T-helper 2 cell treated with Interferon-gamma antibody and Interleukin-4, amounts not matched to agents 100 ng/mL and 5 ng/mL, for 36 hours (primary cell): ENCODE data around the gene MYT1. TPM values are rescaled to one million over a fixed set of nuclear protein-coding genes. Genes with fewer than 3 reads are reported as not detected.

Experiments used
- intact Hi-C: fragments of 100-400 bp; cut with micrococcal nuclease; formaldehyde crosslinking; loops from one replicate; pipeline ENCODE4 v1.15.1; 2023
- total RNA-seq: library from RNA; stranded (reverse); gene quantifications from 2 replicates; pipeline ENCODE4 v1.2.3, GENCODE V29; 2022

Gene MYT1
- total RNA-seq, 1 donor from 2014 or later = not detected

DNA sequence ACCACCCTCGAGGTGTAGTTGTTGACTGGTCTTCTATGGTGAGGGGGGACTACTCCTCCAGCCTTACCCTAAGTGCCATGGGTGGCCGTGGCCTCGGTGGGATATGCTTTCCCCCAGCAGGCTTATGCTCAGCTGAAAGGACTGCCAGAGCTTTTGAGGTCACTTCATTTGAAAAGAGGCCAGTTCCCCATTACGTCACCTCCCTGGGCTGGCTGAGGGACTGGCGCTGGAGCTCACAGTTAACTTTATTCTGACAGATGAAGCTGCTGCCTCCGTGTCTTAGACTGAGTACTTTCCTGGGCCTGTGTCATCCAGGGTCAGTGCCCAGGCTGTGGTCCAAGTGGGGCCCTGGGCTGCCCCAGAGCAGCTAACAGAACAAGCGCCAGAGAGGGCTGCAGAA, 48.5 kb downstream of the MYT1 start:
- intact Hi-C loops = no loop called here

DNA sequence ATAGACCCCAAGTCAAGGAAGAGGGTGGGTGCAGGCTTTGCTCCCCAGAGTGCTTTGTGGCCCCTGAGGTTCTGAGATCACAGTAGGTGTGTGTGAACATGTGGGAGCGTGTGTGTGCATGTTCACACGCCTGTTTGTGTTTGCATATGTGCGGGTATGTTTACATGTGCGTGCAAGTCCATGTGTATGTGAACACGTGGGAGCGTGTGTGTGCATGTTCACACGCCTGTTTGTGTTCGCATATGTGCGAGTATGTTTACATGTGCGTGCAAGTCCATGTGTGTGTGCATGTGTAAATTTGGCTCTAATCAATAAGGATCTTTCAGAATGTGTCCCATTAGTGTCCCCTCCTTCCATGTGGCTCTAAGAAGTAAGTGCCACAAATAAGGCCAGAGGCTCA, 49.9 kb downstream of the MYT1 start:
- intact Hi-C loops = no loop called here

DNA sequence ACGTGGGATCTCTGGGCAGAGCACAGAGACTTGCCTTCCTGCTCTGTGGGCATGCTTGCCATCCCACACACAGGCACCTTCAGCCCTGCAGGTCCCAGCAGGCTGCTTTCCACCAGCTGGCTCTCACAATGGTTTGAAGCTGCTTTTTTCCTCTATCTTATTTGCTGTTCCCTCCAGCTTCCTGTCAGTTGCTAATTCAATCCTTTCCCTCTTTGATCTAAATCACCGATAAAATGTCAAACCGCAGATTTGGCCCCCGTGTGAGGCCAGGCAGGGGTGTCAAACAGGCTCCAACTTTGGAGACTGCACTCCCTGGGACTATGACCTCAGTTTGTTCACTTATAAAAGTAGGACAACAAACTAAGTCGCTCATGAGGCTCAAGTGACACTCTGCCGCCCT, 50.7 kb downstream of the MYT1 start:
- intact Hi-C loops = no loop called here

GRCh38 chr20:64216036-64216435, 51.8 kb downstream of the MYT1 start:
- intact Hi-C loops = no loop called here

DNA sequence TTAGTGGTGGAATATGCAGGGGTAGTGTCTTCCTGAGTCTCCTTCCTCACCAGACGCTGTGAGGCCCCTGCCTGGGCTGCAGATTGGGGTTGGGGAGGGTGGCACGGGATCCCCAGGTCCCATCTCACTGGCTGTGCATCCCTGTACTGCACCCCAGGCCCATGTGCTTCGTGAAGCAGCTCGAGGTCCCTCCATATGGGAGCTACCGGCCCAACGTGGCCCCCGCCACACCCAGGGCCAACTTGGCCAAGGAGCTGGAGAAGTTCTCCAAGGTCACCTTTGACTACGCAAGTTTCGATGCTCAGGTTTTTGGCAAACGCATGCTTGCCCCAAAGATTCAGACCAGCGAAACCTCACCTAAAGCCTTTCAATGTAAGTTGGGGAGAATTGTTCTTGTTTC, 52.7 kb downstream of the MYT1 start:
- intact Hi-C loops = no loop called here

GRCh38 chr20:64217539-64218221, 53.4 kb downstream of the MYT1 start:
- intact Hi-C loops = no loop called here

GRCh38 chr20:64219202-64219601, 55.0 kb downstream of the MYT1 start:
- intact Hi-C loops = no loop called here

DNA sequence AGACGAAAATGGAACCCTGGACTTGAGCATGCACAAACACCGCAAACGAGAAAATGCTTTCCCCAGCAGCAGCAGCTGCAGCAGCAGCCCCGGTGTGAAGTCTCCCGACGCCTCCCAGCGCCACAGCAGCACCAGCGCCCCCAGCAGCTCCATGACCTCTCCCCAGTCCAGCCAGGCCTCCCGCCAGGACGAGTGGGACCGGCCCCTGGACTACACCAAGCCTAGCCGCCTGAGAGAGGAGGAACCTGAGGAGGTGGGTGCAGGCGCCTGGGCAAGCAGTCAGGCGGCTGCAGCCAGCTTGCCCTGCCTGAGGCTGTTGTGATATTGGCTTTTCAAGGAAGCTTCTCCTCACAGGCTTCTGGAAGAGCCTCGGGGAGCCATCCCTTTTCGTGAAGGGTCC, 55.5 kb downstream of the MYT1 start:
- intact Hi-C loops = no loop called here

DNA sequence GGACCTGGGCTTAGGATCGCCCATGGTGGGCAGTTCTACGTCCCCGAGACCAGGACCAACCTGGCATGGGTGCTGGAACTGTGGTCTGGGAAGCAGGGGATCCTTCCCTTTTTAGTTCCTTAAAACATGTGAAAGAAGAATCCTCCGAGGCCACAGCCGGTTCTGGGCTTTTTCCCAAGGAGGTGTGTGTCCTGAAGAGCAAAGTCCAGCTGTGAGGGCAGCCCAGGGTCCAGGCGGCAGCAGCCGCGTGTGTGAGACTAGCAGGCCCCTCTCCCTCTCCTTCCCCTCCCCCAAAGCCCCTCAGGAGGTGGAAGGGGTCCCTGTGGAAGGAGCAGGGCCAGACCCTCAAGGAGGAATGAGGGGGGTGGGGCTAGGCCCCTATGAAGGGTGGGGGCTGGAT, 56.2 kb downstream of the MYT1 start:
- intact Hi-C loops = no loop called here

DNA sequence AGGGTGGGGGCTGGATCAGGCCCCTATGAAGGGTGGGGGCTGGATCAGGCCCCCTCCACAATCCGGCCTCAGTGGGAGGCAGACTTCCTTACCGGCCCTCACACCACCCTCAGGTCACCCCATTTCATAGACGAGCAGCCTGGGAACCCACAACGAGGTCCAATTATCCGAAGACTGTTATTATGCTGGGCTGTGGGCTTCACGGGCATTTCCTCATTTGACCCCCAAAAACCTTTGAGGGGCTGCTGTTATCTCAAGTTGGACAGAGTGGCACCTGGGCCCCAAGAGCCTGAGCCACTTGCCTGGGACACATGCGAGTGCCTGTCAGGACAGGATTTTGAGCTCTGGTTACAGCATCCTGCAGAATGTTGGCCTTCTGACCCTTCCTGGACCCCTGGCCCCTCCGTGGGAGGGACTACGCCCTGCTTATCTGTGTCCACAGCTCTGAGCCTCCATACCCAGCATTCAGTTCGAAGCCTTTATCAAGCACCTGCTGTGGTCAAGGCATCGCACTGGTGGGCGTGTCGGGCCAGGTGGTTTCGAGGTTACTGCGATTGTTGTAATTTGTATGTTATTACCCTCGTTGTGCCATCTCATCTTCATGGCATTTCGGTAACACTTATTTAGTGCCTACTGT, 56.8 kb downstream of the MYT1 start:
- intact Hi-C loops = no loop called here

DNA sequence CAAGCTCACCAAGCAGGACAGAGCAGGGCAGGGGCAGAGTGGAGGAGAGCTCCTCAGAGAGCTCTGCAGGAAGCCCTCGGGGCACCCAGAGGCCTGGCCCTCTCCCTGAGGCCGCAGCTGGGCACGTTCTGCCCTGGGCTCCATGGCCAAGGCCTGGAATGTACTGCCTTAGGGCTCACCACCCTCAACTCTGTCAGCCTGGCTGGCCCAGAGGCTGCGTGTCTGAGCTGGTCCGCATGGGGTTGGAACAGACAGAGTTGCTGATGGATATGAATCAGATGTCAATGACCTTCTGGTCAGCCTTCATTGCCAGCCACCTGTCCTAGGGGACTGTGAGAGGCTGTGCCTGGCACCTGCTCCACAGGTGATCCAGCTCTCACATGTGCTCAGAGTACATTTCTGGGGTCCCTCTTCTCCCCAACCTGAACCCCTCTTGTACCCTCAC, 58.1 kb downstream of the MYT1 start:
- intact Hi-C loops = no loop called here

DNA sequence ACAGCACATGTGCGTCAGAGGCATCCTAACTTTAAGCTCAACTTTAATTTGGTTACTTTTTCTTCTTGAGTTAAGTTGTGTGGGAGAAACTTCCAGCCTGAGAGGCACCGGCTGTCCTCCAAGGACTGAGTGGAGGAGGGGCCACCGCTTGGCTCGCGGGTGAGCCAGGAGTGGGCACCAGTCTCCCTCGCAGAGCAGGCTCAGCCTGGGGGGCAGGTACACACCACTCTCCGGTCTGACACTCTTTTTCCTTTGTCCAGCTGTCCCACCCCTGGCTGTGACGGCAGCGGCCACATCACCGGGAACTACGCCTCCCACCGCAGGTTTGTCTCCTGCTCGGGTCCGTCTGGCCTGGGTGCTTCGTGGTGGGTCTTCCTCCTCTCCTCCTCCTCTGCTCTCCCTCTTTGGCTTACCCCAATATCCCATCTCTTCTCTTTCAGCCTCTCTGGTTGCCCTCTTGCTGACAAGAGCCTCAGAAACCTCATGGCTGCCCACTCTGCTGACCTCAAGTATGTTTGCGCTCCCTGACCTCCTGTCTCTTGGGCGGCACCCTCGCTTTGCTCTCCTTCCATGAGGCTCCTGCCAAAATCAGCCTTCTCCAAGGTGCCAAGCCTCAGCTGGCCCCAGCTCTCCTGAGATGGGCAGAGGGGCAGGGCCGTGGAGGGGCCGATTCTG, 58.7 kb downstream of the MYT1 start:
- intact Hi-C loops = no loop called here

- intact Hi-C loops = no loop called here
Observed at GRCh38 chr20:64223526-64224067, 59.3 kb downstream of the MYT1 start.

- intact Hi-C loops = no loop called here
Observed at GRCh38 chr20:64224351-64225170, 60.3 kb downstream of the MYT1 start.

DNA sequence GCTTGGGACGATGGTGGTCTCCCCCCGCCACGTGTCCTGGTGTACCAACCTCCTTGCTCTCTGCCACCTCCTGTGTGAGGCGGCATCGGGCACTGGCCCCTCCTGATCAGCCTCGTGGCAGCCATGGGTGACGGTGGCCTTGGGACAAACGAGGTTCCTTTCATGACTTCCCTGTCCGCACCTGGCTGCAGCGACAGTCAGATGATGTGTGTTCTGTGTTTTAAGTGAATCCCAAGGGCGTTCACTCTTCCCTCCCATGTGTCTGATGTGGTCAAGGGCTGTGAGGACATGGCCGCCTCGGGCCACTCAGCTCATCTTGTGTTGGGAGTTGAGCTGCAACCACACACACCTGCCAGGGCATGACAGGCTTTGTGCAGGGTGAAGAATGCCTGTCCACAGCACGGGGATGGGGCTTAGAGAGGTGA, 60.9 kb downstream of the MYT1 start:
- intact Hi-C loops = no loop called here

DNA sequence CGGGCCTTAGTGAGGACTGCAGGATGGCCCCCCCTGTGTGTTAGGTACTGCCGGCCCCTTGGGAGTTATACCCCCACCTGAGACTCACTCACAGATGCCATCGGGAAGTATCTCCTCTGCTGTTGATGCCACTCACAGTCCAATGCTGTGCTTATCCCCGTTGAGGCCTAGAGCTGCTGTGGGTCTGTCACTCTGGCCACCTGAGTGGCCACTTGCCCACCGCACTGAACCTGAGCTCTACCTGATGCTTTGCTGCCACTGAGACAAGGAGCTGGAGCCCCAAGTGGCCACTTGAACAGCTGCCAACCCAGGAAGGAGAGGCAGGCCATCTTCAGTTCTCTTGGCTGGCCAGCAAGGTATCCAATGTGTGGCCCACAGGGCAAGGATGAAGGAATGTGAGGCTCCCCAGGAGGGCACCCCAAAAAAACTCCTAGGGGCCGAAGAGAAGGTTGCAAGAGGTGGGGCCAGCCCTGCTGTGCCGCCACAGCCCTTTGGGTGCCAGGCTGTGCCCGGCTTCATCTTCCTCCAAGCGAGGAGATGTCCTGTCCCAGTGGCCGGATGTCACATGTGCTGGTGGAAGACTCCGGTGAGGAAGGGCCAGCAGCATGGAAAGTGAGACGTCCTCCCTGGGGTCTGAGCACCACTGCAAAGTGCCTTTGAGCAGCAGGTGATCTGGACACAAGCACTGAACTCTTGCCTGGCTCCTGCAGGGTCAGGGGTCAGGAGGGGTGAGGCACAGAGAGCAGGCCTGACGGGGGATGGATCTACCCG, 61.8 kb downstream of the MYT1 start:
- intact Hi-C loops = no loop called here

DNA sequence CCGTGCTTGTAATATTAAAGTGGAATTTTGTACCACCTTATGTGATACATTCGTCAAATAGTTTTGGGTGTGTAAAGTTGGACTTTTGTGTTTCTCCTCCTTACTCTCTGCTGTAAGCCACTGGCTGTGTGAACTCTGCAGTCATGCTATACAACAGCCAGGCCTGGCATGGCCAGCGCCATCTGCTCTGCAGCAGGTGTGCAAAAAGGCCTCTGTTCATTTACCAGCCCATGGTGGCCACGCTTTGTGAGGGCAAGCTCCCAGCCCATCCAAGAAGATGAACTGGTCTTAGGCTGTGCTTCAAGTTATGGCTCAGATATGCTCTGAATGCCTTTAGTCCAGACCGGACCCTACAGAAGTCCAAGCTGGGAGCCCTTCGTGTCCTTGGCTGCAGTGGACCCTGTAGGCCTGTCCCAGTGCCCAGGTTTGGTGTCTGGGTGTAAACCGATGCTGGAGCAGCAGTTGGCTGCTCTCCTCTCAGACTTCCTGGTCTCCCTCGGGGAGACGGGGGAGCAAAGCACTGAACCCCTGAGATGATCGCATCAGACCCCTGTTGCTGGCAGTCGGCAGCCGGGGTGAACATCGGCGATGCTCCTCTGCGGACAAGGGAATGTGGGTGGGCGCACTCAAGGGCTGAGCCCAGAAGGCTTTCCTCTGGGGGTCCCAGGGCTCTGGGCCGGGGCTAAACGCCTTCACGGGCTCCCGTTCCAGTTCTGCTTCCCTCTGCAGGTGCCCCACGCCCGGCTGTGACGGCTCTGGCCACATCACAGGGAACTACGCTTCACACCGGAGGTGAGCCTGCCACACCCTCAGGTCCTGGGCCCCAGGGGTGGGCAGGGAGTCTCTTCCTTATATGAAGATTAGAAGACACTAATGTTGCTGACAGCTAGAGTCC, 62.7 kb downstream of the MYT1 start:
- intact Hi-C loops = no loop called here

DNA sequence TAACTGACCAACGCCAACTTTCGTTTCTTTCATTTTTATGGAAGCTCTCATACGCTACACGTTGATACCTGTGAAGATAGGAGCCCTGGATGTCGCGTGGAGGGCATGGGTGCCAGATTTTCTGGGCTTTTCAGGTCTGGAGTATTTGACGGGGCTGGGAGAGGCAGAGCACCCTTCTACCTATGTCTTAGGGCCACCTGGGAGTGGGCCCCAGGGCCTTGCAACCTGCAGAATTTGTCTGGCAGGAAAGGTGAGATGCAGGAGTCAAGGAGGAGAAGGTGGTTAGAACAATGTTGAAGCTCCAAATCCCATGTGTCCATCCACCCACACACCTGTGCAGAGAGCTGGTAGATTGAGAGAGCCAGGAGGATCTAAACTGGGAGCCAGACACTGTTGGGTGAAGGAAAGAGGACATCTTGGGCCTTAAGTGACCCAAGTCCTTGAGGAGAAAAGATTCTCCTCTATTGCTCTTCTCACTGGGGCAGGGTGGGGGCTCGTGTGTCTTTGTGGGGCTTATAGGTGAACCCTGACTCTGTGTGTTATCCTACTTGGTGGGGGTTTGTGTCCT, 63.9 kb downstream of the MYT1 start:
- intact Hi-C loops = no loop called here

GRCh38 chr20:64228751-64229506, 64.7 kb downstream of the MYT1 start:
- intact Hi-C loops = no loop called here
